IMR-90 (cell line): ENCODE data around the gene NOL12.

Source experiments
- MXI1 ChIP-seq: IDR thresholded peaks from 2 replicates; pipeline ENCODE4 v1.6.1; 2012; ENCODE audit warnings: low read depth, mild to moderate bottlenecking, low read length, moderate library complexity, borderline replicate concordance
- POLR2A ChIP-seq: IDR thresholded peaks from 2 replicates; pipeline ENCODE4 v1.6.1; 2012; ENCODE audit warnings: mild to moderate bottlenecking, low read depth, low read length
- RAD21 ChIP-seq: IDR thresholded peaks from 2 replicates; pipeline ENCODE4 v1.6.1; 2012; ENCODE audit warnings: low read length, improper control_type of control experiment
- RFX5 ChIP-seq: IDR thresholded peaks from 2 replicates; pipeline ENCODE4 v1.8.0; 2012; ENCODE audit warnings: low read depth, mild to moderate bottlenecking, low read length, moderate library complexity
- SMC3 ChIP-seq: fragments of 150-350 bp; IDR thresholded peaks from 2 replicates; pipeline ENCODE4 v1.6.1; 2016; ENCODE audit warnings: low read depth, mild to moderate bottlenecking, antibody characterized with exemption, low read length, moderate library complexity
- TF ChIP-seq, protein P1 (sequence below): conservative IDR thresholded peaks from 2 replicates; pipeline ENCODE4 v1.5.1; 2012; ENCODE audit warnings: mild to moderate bottlenecking, low read depth, low read length, improper control_type of control experiment

DNA sequence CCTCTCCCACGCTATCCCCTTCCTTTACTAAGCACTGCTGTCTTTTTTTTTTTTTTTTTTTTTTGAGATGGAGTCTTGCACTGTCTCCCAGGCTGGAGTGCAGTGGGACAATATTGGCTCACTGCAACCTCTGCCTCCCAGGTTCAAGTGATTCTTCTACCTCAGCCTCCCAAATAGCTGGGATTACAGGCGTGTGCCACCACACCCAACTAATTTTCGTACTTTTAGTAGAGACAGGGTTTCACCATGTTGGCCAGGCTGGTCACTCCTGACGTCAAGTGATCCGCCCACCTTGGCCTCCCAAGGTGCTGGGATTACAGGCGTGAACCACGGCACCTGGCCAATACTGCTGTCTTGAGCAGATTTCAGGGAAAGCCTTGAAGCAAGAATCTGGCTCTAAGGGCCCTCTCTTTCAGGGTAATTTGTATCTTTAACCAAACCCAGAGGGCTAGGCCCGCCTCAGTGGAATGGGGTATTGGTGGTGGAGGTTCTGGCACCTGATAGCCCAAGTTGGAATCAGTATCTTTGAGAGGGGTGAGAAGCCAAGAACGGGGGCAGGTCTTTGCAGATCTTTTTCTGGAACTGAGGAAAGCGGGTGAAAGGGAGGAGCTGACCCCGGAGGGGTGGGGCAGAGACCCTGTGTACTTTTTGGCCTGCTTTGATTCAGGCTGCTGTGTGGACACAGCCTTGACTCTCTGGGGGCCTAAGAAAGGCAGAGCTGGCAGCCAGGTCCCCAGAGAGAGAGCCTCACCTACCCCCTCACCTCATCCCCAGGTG, 47.7 kb downstream of the NOL12 start:
- TF ChIP-seq POLR2A, result no peak
- no peak for TF ChIP-seq RFX5
- TF ChIP-seq, protein P1, sequence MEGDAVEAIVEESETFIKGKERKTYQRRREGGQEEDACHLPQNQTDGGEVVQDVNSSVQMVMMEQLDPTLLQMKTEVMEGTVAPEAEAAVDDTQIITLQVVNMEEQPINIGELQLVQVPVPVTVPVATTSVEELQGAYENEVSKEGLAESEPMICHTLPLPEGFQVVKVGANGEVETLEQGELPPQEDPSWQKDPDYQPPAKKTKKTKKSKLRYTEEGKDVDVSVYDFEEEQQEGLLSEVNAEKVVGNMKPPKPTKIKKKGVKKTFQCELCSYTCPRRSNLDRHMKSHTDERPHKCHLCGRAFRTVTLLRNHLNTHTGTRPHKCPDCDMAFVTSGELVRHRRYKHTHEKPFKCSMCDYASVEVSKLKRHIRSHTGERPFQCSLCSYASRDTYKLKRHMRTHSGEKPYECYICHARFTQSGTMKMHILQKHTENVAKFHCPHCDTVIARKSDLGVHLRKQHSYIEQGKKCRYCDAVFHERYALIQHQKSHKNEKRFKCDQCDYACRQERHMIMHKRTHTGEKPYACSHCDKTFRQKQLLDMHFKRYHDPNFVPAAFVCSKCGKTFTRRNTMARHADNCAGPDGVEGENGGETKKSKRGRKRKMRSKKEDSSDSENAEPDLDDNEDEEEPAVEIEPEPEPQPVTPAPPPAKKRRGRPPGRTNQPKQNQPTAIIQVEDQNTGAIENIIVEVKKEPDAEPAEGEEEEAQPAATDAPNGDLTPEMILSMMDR, result no peak
- TF ChIP-seq MXI1, result no peak
- TF ChIP-seq SMC3, result no peak
- TF ChIP-seq RAD21, result no peak
